HUES6 (cell line): ENCODE measurements around the gene USP47.
A peak's percentile ranks its signal among the peaks of the same experiment; 100 is the strongest.

Source experiments
- H3K27ac ChIP-seq: 2 replicates; pipeline ENCODE4 v1.7.0; 2013; ENCODE audit warnings: low read depth, mild to moderate bottlenecking, low read length, inconsistent platforms
- H3K27me3 ChIP-seq: 2 replicates; pipeline ENCODE4 v1.6.1; 2013; ENCODE audit warnings: low read length; ENCODE audit not compliant: control insufficient read depth, insufficient read depth
- H3K36me3 ChIP-seq: 2 replicates; pipeline ENCODE4 v1.6.1; 2013; ENCODE audit warnings: low read length; ENCODE audit not compliant: control insufficient read depth, insufficient read depth
- H3K4me1 ChIP-seq: 2 replicates; pipeline ENCODE4 v1.6.1; 2013; ENCODE audit warnings: low read length; ENCODE audit not compliant: control insufficient read depth, insufficient read depth
- H3K4me3 ChIP-seq: 2 replicates; pipeline ENCODE4 v1.5.1; 2013; ENCODE audit warnings: low read depth, low read length
- H3K9ac ChIP-seq: one replicate; pipeline ENCODE4 v1.6.1; 2013; ENCODE audit warnings: mild to moderate bottlenecking, low read length
- H3K9me3 ChIP-seq: 2 replicates; pipeline ENCODE4 v1.6.1; 2013; ENCODE audit warnings: low read depth, low read length; ENCODE audit not compliant: control insufficient read depth, insufficient read depth

Gene USP47

DNA sequence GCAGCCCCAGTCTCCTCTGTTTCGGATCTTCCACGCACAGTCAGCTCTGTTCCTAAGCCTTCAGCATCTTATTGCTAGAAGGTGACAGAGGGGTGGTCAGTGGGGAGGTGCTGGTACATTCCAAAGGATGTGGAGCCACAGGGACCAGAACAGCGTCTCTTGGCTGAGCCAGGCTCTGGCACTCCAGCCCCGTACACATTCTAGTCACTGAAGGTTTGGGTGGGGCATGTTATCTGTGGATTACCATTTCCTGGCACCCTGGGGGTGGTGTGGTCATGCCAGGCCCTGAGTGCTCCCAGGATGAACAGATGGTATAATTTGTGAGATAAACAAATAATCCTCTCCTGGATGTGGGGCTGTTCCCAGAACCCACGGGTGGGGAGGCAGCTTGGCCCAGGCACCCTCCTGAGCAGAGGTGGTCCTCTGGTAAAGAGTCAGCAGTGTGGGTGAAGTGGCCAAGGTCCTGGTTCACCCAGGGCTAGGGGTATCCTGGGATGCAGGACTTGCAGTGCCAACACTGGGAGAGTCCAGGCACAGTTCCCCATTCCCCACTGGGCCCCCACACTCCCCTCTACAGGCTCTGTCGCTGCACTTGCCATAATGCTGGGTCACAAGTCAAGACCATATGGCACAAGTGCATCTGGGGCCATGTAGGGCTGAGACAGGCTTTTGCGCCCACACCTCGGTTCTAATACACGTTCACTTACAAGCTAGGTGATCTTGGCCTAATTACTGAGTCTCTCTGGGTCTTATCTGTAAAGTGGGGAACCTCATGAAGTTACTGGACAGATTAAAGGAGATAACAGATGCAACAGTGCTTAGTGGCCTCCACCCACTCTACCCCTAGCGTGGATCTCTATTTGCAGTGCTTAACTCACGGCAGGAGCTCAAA lies 133.7 kb downstream of the USP47 start:
- peaks cover 39% of the 10 kb centered on the region for H3K4me1 ChIP-seq
- no peaks in the 10 kb centered on the region for H3K36me3 ChIP-seq
- no peak overlapping the region for H3K9ac ChIP-seq
- H3K27ac ChIP-seq = no peak overlapping the region
- no peaks in the 10 kb centered on the region for H3K9me3 ChIP-seq
- no peak overlapping the region for H3K4me3 ChIP-seq
- H3K27me3 ChIP-seq = no peaks in the 10 kb centered on the region

- H3K27me3 ChIP-seq = no peaks in the 10 kb centered on the region
- no peaks in the 10 kb centered on the region for H3K36me3 ChIP-seq
- no peak overlapping the region for H3K4me3 ChIP-seq
- peak overlapping the region; percentile 44; the same call in 1 of the 2 replicates for H3K27ac ChIP-seq
- H3K9ac ChIP-seq = peak overlapping the region; percentile 19
- H3K4me1 ChIP-seq = peaks cover 39% of the 10 kb centered on the region
- H3K9me3 ChIP-seq = peaks cover 8% of the 10 kb centered on the region; the same call in 1 of the 2 replicates
These were observed 134.8 kb downstream of the USP47 start for GRCh38 chr11:11976481-11977127.

GRCh38 chr11:11977206-11977938 lies 135.6 kb downstream of the USP47 start:
- no peak overlapping the region for H3K9ac ChIP-seq
- peaks cover 9% of the 10 kb centered on the region; the same call in 1 of the 2 replicates for H3K9me3 ChIP-seq
- no peaks in the 10 kb centered on the region for H3K27me3 ChIP-seq
- peak overlapping the region; percentile 44; the same call in 1 of the 2 replicates for H3K27ac ChIP-seq
- peaks cover 39% of the 10 kb centered on the region for H3K4me1 ChIP-seq
- no peaks in the 10 kb centered on the region for H3K36me3 ChIP-seq
- no peak overlapping the region for H3K4me3 ChIP-seq

GRCh38 chr11:11978098-11978637 lies 136.4 kb downstream of the USP47 start:
- Histone ChIP-seq H3K9ac (no peak overlapping the region), H3K27ac (no peak overlapping the region)

DNA sequence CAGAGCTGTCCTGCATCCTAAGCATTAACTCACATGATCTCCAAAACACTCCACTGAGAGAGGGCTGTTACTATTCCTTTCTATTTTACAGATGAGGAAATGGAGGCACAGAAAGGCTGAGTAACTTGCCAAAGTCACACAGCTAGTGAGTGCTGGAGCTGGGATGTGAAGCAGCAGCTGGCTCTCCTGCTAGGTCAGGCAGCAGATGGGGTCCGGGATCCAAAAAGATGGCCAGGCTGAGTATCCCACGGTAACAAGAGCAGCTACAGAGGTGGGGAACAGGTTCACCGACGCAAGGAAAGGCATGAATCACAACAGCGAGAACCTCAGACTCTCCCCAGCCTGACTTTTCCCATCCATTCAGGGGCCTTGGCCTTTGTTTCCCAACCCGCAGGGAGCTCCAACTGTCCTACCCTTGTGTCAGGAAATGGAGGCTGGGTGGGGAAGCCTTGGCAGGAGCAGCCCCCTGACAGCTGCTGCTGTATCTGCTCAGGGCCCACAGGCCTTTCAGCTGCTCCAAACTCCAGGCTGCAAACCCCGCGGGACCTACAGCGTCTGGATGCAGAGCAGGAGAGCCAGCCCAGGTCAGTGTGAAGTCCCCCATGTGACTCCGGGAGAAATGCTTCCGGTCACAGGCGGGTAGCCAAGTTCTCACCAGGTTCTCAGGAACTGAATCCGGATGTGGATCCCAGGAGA lies 137.2 kb downstream of the USP47 start:
- H3K9ac ChIP-seq = peak overlapping the region; percentile 35
- H3K4me1 ChIP-seq = peaks cover 40% of the 10 kb centered on the region
- H3K4me3 ChIP-seq = no peak overlapping the region
- no peak overlapping the region; the same call in 1 of the 2 replicates for H3K27ac ChIP-seq
- no peaks in the 10 kb centered on the region for H3K36me3 ChIP-seq
- no peaks in the 10 kb centered on the region for H3K27me3 ChIP-seq
- H3K9me3 ChIP-seq = peaks cover 9% of the 10 kb centered on the region; the same call in 1 of the 2 replicates

More at GRCh38 chr11:11978098-11978637, 136.4 kb downstream of the USP47 start:
- Histone ChIP-seq H3K36me3 (no peaks in the 10 kb centered on the region), H3K27me3 (no peaks in the 10 kb centered on the region), H3K9me3 (peaks cover 9% of the 10 kb centered on the region; the same call in 1 of the 2 replicates), H3K4me1 (peaks cover 39% of the 10 kb centered on the region), H3K4me3 (no peak overlapping the region)

DNA sequence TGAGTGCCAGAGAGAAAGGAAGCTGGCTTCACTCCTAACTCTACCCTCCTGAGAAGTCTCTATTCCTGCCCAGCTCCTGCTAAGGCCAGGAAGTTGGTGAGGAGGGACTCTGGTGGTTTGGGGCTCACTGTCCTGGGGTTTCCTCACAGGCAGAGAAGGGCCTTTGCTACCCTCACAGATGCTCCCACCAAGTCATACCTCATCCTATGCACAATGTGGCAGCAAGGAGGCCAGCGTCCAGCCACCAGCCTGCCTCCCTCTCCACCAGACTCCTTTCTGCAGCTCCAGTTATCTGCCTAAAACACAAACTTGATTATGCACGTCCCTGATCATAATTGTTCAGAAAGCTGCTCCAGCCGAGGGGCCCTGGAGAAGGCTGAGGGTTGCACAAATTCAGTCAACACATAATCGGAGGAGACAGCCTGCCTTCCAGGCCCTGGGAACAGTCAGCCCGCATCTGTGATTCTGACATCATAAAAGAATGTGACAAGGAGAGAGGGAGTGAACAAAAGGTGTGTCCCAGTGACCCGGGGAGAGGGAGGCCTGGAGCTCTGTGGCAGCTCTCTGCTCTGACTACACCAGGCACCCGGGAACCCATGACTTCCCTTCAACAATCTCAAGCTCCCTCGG lies 137.8 kb downstream of the USP47 start:
- H3K36me3 ChIP-seq = no peaks in the 10 kb centered on the region
- H3K9ac ChIP-seq = peak overlapping the region; percentile 35
- peaks cover 45% of the 10 kb centered on the region for H3K4me1 ChIP-seq
- H3K27ac ChIP-seq = no peak overlapping the region; the same call in 1 of the 2 replicates
- H3K9me3 ChIP-seq = peaks cover 9% of the 10 kb centered on the region; the same call in 1 of the 2 replicates
- no peaks in the 10 kb centered on the region for H3K27me3 ChIP-seq
- H3K4me3 ChIP-seq = no peak overlapping the region

DNA sequence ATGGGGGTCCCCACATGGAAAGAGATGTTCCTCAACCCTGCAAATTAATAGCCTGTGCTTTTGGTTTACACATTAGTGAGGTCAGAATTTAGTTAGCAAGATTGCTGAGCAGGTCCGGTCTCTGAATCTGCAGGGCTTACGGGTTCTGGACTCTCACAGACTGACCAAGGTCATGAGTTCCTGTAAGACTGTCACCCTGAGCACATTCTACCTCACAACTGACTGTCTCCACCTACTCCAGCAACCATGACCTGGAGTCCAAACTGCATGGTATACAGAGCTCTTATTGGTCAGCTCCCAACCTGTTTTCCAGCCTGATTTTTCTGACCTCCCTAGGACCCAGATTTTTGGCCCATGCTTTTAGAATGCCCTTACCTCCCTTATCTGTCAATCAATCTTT lies 138.4 kb downstream of the USP47 start:
- Histone ChIP-seq H3K27me3 (no peaks in the 10 kb centered on the region), H3K4me1 (peaks cover 49% of the 10 kb centered on the region), H3K9me3 (peaks cover 9% of the 10 kb centered on the region; the same call in 1 of the 2 replicates), H3K27ac (no peak overlapping the region; the same call in 1 of the 2 replicates), H3K36me3 (no peaks in the 10 kb centered on the region), H3K4me3 (no peak overlapping the region), H3K9ac (no peak overlapping the region)

GRCh38 chr11:11980841-11981308 lies 139.1 kb downstream of the USP47 start:
- no peak overlapping the region for H3K27ac ChIP-seq
- H3K27me3 ChIP-seq = no peaks in the 10 kb centered on the region
- no peak overlapping the region for H3K4me3 ChIP-seq
- no peaks in the 10 kb centered on the region for H3K36me3 ChIP-seq
- no peak overlapping the region for H3K9ac ChIP-seq
- H3K4me1 ChIP-seq = peaks cover 48% of the 10 kb centered on the region
- peaks cover 9% of the 10 kb centered on the region; the same call in 1 of the 2 replicates for H3K9me3 ChIP-seq

DNA sequence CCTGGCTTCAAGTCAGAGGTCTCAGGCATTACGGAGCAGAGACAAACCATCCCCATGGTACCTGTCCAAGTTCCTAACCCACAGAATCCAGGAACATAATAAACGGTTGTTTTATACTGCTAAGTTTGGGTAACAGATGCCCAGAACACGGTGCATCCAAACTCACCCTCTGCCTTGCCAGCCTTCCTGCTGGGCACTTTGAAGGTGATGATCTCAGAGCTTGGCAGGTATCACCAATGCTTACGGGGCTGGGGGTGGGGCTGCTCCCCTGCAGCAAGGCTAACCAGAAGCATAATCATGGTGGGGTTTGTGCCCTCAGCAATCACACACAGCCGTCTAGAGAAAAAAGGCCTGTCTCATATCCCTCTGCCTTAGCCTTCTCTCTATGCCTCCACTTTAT lies 139.6 kb downstream of the USP47 start:
- no peak overlapping the region for H3K4me3 ChIP-seq
- no peak overlapping the region for H3K9ac ChIP-seq
- H3K36me3 ChIP-seq = no peaks in the 10 kb centered on the region
- H3K27me3 ChIP-seq = no peaks in the 10 kb centered on the region
- peaks cover 9% of the 10 kb centered on the region; the same call in 1 of the 2 replicates for H3K9me3 ChIP-seq
- no peak overlapping the region for H3K27ac ChIP-seq
- peaks cover 48% of the 10 kb centered on the region for H3K4me1 ChIP-seq
